CD4-positive, alpha-beta T cell treated with Interleukin-1 beta for 1 hour (primary cell): ENCODE data around the gene CHRDL2.

Experiments
- DNase-seq, 2 donors: peaks; one replicate each; pipeline ENCODE4 v3.0.0-alpha.2; 2020 to 2022

CHRDL2 gene

GRCh38 chr11:74709175-74709574 lies 22.1 kb downstream of the CHRDL2 start:
- DNase-seq: no peak

- DNase-seq: no peak
Observed at GRCh38 chr11:74707602-74708510, 23.4 kb downstream of the CHRDL2 start.

GRCh38 chr11:74707182-74707581 lies 24.0 kb downstream of the CHRDL2 start:
- DNase-seq: no peak

- DNase-seq: no peak
Observed at GRCh38 chr11:74703211-74703610, 28.0 kb downstream of the CHRDL2 start.

- peak; percentile 40 to 58 for DNase-seq
Observed at GRCh38 chr11:74702383-74703007, 28.7 kb downstream of the CHRDL2 start.

GRCh38 chr11:74701351-74701750 lies 29.9 kb downstream of the CHRDL2 start:
- DNase-seq: no peak

- DNase-seq: no peak
Observed at GRCh38 chr11:74699615-74700396, 31.4 kb downstream of the CHRDL2 start.

GRCh38 chr11:74697722-74698121 lies 33.5 kb downstream of the CHRDL2 start:
- no peak for DNase-seq

- DNase-seq: no peak
Observed at GRCh38 chr11:74696939-74697675, 34.1 kb downstream of the CHRDL2 start.

GRCh38 chr11:74696500-74696899 lies 34.7 kb downstream of the CHRDL2 start:
- no peak for DNase-seq

- no peak for DNase-seq
Observed at GRCh38 chr11:74695705-74696280, 35.4 kb downstream of the CHRDL2 start.

- no peak for DNase-seq
Observed at GRCh38 chr11:74694136-74694930, 36.9 kb downstream of the CHRDL2 start.

GRCh38 chr11:74693531-74693930 lies 37.7 kb downstream of the CHRDL2 start:
- DNase-seq: no peak

GRCh38 chr11:74691755-74692154 lies 39.5 kb downstream of the CHRDL2 start:
- DNase-seq: no peak

- DNase-seq: no peak
Observed at GRCh38 chr11:74689666-74690065, 41.6 kb downstream of the CHRDL2 start.

GRCh38 chr11:74687237-74688023 lies 43.8 kb downstream of the CHRDL2 start:
- DNase-seq: no peak

GRCh38 chr11:74686792-74687191 lies 44.4 kb downstream of the CHRDL2 start:
- DNase-seq: no peak

GRCh38 chr11:74685905-74686304 lies 45.3 kb downstream of the CHRDL2 start:
- peak in 1 of 2 donors; percentile 22 for DNase-seq

- no peak for DNase-seq
Observed at GRCh38 chr11:74685338-74685737, 45.9 kb downstream of the CHRDL2 start.

GRCh38 chr11:74684661-74685060 lies 46.6 kb downstream of the CHRDL2 start:
- DNase-seq: no peak
